CD4-positive, alpha-beta T cell treated with Interleukin-12 subunit alpha and Interleukin-12 subunit beta, for 1 hour (primary cell): ENCODE results near the gene TJP1.
"Not testable (repeated sequence)": the region's sequence is repeated elsewhere in the genome, so short reads cannot be mapped to it uniquely, and the experiment has no call there.

Experiments
- DNase-seq: peaks from one replicate; pipeline ENCODE4 v3.0.0-alpha.2; 2020

TJP1 gene

GRCh38 chr15:29680465-29681165 is 141.7 kb downstream of the TJP1 start:
- no peak for DNase-seq

- DNase-seq: no peak
Observed at GRCh38 chr15:29678504-29679034, 143.7 kb downstream of the TJP1 start.

GRCh38 chr15:29677871-29678461 is 144.3 kb downstream of the TJP1 start:
- DNase-seq: no peak

- no peak for DNase-seq
Observed at GRCh38 chr15:29677455-29677854, 144.8 kb downstream of the TJP1 start.

DNA sequence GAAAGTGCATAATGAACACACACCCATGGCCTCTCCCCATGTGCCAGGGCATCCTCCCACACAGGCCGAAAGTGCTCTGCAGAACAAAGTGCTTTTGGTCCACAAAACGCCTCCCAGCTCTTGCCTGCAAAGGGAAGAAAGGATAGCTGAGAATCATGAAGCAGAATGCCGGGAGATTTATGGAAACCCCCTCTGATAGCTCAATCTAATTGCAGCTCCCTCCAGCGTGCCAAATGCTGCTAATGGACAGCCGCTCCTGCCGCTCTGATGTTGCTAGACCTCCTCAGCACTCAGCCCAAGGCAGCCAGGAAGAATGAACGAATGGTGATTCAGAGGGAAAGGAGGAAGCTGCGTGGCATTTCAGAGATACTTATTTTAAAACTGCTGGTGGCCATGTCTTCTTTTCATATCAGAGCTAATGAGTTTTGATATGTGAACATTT is 145.3 kb downstream of the TJP1 start:
- no peak for DNase-seq

DNA sequence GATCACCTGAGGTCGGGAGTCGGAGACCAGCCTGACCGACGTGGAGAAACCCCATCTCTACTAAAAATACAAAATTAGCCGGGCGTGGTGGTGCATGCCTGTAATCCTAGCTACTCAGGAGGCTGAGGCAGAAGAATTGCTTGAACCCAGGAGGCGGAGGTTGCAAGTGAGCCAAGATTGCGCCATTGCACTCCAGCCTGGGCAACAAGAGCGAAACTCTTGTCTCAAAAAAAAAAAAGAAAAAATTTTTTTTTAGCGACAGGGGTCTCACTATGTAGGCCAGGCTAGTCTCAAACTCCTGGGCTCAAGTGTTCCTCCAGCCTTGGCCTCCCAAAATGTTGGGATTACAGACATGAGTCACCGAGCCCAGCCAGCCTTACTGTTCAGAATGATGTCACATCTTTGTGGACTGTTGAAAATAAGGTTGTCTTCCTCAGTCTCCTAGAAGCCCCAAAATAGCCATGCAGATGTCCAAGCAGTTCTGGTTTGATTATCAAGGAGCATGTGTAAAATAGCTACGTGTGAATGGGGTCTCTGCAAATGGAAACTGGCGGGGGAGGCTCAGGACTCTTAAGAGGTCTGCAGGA is 145.8 kb downstream of the TJP1 start:
- not testable (repeated sequence) for DNase-seq

DNA sequence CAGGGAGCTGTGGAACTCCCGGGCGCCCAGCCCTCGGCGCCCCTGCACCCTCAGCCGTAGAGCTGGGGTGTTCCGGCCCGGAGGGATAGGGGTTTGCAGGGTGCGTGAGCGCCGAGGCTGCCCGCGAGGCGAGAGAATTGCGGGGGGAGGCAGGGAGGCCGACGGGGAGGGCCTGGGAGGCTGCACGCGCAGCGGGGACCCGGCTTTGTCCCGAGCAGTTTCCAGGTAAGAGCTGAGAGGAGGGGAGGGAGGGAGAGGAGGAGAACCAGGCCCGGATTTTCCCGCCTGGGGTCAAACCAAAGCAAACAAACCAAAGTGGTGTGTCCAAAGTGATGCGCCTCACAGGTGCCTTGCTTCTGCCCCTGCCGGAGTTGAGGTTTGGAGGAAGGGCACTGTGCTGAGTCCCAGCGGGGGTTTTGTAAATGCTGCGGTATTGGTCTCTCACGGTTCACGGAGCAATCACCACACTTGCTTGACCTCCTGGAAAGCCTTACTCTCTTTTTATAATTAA is 146.4 kb downstream of the TJP1 start:
- DNase-seq: no peak

DNA sequence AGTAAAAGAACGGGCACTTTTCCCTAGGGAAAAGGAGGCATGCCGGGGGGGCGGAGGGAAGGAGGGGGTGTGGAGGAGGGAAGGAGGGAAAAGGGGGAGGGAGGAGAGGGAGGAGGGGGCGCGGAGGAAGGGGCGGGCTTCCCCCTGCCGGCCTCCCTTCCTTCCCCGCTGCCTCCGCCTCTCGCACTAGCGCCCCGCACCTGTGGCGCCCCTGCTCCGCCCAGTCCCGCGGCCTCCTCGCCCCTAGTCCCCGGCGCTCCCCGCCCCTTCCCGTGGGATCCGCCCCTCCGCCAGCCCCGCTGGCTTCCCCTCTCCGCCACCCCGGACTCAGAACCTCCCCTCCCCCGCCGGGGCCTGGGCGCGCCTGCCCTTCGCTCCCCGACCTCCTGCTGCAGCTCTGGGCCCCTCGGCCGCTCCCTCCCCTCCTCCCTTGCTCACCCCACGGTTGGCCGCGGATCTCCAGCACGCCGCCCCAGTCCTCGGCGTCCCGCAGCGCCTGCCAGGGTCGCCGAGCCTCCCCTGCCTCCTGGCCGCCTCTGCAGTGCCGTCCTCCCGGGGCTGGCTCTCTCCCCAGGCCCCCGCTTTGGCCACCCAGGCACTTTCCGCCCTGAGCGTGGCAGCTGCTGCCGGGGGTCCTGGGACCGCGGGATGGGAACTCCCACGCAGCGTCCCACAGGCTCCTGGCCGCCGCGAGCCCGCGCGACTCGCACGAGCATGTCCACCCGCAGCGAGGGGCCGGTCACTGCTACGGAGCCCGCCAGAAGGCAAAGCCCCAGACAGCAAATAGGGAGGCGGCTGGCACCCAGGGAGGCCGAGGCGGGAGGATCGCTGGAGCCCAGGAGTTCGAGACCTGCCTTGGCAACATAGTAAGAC is 147.4 kb downstream of the TJP1 start:
- no peak for DNase-seq

- no peak for DNase-seq
Observed at GRCh38 chr15:29672923-29673809, 149.1 kb downstream of the TJP1 start.

DNA sequence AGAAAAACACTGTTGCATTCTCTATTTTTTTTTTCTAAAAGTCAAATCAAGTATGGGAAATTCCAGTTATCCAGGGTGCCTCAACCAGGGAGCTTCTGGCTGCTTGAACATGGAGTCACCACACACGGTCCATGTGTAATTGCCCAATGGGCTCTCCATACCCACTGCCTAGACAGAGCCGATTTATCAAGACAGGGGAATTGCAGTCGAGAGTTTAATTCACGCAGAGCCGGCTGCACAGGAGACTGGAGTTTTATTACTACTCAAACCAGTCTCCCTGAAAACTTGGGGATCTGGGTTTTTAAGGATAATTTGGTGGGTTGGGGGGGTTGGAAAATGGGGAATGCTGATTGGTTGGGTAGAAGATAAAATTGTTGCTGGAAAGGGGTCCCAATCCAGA is 149.8 kb downstream of the TJP1 start:
- DNase-seq: no peak

DNA sequence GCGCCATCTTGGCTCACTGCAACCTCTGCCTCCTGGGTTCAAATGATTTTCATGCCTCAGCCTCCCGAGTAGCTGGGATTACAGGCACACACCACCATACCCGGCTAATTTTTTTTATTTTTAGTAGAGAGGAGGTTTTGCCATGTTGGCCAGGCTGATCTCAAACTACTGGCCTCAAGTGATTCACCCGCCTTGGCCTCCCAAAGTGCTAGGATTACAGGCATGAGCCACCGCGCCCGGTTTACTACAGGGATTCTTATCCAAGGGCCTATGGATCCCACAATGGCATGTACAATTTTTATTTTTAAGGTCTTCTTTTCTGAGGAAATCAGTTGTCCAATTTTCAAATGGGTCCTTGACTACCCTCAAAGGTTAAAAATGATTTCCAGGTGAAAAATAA is 150.2 kb downstream of the TJP1 start:
- not testable (repeated sequence) for DNase-seq

- DNase-seq: no peak
Observed at GRCh38 chr15:29670998-29671981, 151.0 kb downstream of the TJP1 start.

DNA sequence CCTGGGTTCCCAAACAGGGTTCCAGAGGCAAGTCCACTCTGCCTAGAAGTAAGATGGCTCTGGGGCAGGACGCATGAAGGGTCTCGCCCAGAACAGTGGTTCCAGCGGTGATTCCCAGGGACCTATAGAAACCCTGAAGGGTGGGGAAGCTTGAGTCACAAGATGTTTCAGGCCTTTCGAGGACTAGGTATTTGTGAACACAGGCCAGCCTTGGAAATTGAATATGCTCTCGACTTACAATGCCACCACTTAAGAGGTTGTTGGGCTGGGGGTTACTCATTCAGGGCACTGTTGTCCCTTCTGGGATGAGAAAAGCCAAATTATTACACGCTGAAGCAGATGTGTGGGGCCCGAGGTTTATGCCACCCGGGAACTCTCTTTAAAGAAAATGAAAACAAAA is 152.0 kb downstream of the TJP1 start:
- no peak for DNase-seq

GRCh38 chr15:29669823-29670222 is 152.4 kb downstream of the TJP1 start:
- DNase-seq: no peak

DNA sequence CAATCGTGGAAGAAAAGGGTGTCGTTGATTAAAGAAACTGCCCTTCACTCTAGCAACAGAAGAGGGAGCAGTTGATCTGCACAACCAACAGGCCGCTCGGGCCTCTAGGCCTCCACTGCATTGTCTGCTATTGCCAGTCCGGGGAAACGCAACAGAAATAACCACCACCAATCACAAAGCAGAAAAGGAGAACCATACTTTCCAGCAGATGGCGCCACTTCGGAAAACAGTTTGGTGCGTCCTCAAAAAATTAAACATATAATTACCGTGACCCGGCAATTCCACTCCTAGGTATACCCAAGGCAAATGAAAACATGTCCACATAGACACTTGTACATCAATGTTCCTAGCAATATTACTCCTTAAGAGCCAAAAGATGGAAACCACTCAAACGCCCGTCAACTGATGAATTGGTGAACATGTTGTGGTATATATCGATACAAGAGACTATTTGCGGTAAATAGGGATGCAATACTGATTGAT is 154.1 kb downstream of the TJP1 start:
- DNase-seq: no peak

GRCh38 chr15:29666241-29666640 is 156.0 kb downstream of the TJP1 start:
- no peak for DNase-seq

GRCh38 chr15:29665444-29666003 is 156.7 kb downstream of the TJP1 start:
- no peak for DNase-seq

DNA sequence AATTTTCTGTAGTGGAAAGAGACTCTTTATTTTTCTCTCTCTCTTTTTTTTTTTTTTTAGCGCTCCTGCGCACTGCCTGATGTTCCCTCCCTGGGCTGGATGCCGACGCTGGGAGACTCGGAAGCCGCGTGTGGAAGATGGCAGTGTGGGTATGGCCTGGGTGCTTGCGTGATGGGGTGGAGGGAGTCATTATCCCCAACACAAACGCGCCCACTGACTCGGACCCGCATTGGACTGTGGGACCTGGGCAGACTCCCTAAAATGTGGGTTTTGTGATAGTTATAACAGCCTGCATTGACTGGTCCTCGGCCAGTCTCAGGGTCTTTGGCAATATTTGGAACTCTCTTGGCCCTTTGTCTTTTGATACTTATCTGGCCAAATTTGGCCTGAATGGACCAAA is 157.9 kb downstream of the TJP1 start:
- DNase-seq: no peak

GRCh38 chr15:29657476-29657817 is 164.8 kb downstream of the TJP1 start:
- DNase-seq: not testable (repeated sequence)
